Nephron progenitor cell (in vitro differentiated cells): ENCODE results near the gene PTPA.

ENCODE experiments used
- DNase-seq: peaks from one replicate; pipeline ENCODE4 v3.0.0; 2021
- H3K27ac Mint-ChIP-seq: 2 replicates; pipeline ENCODE4 v1.8.0; 2021; ENCODE audit warnings: mild to moderate bottlenecking, moderate library complexity, mixed read lengths
- H3K27me3 Mint-ChIP-seq: 2 replicates; pipeline ENCODE4 v1.8.0; 2021; ENCODE audit warnings: mild to moderate bottlenecking, low read depth, mixed read lengths; ENCODE audit not compliant: poor library complexity
- H3K36me3 Mint-ChIP-seq: 2 replicates; pipeline ENCODE4 v1.8.0; 2021; ENCODE audit warnings: low read depth, mixed read lengths
- H3K4me1 Mint-ChIP-seq: 2 replicates; pipeline ENCODE4 v1.8.0; 2021; ENCODE audit warnings: mixed read lengths
- H3K4me3 Mint-ChIP-seq: 2 replicates; pipeline ENCODE4 v1.8.0; 2021; ENCODE audit warnings: mild to moderate bottlenecking, moderate library complexity, mixed read lengths
- H3K9me3 Mint-ChIP-seq: 2 replicates; pipeline ENCODE4 v1.8.0; 2021; ENCODE audit warnings: mild to moderate bottlenecking, moderate library complexity, mixed read lengths
- CTCF ChIP-seq: fragments of 200-600 bp; sonication (generic); IDR thresholded peaks from 2 replicates; pipeline ENCODE4 v1.5.0; 2021; ENCODE audit warnings: antibody characterized with exemption

Gene PTPA

GRCh38 chr9:129182122-129182521 lies 70.9 kb downstream of the PTPA start:
- Mint-ChIP-seq H3K27ac (no peak overlapping the region), H3K27me3 (peaks cover 18% of the 10 kb centered on the region), H3K36me3 (no peaks in the 10 kb centered on the region), H3K4me1 (peaks cover 71% of the 10 kb centered on the region), H3K9me3 (no peaks in the 10 kb centered on the region), H3K4me3 (no peak overlapping the region)
- TF ChIP-seq CTCF: no peak
- DNase-seq: no peak

DNA sequence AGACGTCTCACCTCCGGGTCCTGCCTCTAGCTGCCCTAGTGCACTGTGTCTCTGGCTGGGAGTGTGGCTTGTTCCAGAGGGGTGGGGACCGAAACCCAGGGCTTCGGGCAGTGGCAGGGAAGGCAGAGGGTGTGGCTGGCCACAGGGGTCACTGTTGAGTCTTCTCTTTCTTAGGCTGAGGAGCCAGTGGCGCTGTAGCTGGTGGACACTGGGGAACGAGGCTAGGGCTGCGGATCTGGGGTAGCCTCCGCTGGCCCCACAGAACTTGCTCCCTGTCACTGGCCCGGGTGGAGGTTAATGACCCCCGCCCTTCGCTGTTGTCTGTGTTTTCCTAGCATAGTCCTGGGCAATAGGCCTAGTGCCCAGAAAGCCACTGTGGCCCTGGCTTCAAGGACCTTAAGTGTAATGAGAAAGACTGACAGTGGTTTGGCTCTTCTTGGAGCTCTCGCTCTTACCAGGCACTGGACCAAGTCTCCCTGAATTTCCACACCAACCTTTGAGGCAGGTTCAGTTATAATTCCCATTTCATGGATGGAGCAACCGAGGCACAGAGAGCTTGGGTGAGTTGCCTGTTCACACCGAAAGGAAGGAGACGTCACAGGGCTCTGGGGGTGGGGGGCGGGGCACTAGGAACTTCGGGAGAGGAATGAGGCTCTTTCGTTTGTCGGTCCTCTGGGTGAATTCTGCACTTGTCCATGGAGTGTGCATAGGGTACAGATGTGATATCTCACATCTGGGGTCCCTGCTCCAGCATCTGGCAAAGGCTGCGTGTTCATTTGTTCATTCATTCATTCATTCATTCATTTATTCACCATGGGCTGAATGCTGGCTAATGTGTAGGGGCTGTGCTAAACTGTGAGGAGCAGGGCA lies 71.6 kb downstream of the PTPA start:
- peak; percentile 68 for DNase-seq
- H3K4me3 Mint-ChIP-seq: no peak overlapping the region
- H3K27me3 Mint-ChIP-seq: peaks cover 18% of the 10 kb centered on the region
- peaks cover 71% of the 10 kb centered on the region for H3K4me1 Mint-ChIP-seq
- H3K36me3 Mint-ChIP-seq: no peaks in the 10 kb centered on the region
- no peak overlapping the region for H3K27ac Mint-ChIP-seq
- TF ChIP-seq CTCF: peak; percentile 57
- H3K9me3 Mint-ChIP-seq: no peaks in the 10 kb centered on the region

GRCh38 chr9:129183495-129184218 lies 72.4 kb downstream of the PTPA start:
- Mint-ChIP-seq H3K4me3 (peak overlapping the region; percentile 12), H3K27ac (peak overlapping the region; percentile 88), H3K4me1 (peaks cover 71% of the 10 kb centered on the region), H3K36me3 (no peaks in the 10 kb centered on the region), H3K9me3 (no peaks in the 10 kb centered on the region), H3K27me3 (peaks cover 25% of the 10 kb centered on the region)
- TF ChIP-seq CTCF: no peak
- DNase-seq: no peak

DNA sequence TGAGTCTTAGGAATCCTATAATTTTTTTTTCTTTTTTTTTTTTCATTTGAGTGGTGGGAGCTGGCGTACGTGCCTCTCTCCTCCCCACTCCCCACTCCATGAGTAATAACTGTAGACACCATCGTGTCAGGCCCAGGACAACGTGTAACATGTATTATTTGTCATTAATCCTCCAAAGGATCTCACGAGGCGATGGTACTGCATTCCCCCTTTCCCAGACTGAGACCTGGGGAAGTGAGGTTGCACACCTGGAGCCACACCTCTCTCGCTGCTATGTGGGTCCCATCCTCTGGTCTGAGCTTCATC lies 73.0 kb downstream of the PTPA start:
- H3K4me1 Mint-ChIP-seq: peaks cover 66% of the 10 kb centered on the region

DNA sequence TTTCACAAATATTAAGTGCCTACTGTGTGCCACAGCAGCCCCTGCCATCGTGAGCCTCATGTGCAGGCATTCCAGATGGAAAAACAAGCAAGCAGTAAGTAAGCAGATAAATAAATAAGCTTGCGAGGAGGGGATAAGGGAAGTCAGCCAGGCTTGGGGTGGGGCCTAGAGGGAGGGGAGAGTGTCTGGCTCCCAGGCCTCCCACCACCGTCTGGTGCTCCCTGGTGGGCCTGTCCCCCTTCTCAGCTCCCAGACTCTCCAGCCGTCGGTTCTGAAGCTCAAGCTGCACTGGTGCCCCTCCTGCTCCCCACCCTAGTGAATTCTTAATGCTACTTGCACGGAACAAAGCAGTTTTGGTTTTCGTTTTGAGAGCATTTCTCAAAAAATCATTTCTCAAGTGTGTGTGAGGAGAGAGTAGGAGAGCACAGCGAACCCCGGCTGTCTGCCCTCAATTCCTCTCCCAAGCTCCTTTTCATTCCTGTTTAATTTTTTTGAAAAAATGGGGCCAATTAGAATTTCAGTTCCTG lies 73.4 kb downstream of the PTPA start:
- peaks cover 61% of the 10 kb centered on the region for H3K4me1 Mint-ChIP-seq

More for the DNA sequence above, 73.0 kb downstream of the PTPA start:
- H3K4me3 Mint-ChIP-seq: no peak overlapping the region
- TF ChIP-seq CTCF: no peak
- no peaks in the 10 kb centered on the region for H3K36me3 Mint-ChIP-seq
- H3K27ac Mint-ChIP-seq: peak overlapping the region; percentile 88
- no peak for DNase-seq
- peaks cover 28% of the 10 kb centered on the region for H3K27me3 Mint-ChIP-seq
- no peaks in the 10 kb centered on the region for H3K9me3 Mint-ChIP-seq

More for the DNA sequence above, 73.4 kb downstream of the PTPA start:
- DNase-seq: no peak
- Mint-ChIP-seq H3K27ac (no peak overlapping the region), H3K9me3 (no peaks in the 10 kb centered on the region), H3K36me3 (no peaks in the 10 kb centered on the region), H3K27me3 (peaks cover 24% of the 10 kb centered on the region), H3K4me3 (no peak overlapping the region)
- TF ChIP-seq CTCF: no peak
